AG04450 (cell line): Measurements from ENCODE around the gene ENO4. TPM values are rescaled to one million over a fixed set of nuclear protein-coding genes. Genes with fewer than 3 reads are reported as not detected.

Experiments
- CTCF ChIA-PET: fragments of 300-600, 350-600 bp; formaldehyde crosslinking; extraction: SDS; loops from one replicate; lab custom pipeline; 2022; ENCODE audit warnings: antibody characterized with exemption, inconsistent platforms; lab: Charles Lee
- POLR2A ChIA-PET: fragments of 350-600 bp; formaldehyde crosslinking; extraction: SDS; loops from one replicate; lab custom pipeline; 2021; ENCODE audit warnings: antibody characterized with exemption, inconsistent platforms; lab: Yijun Ruan, JAX
- DNase-seq: peaks from one replicate; pipeline ENCODE4 v3.0.0-alpha.2; 2011; ENCODE audit warnings: low read depth, low spot score
- H3K27ac ChIP-seq: one replicate; pipeline ENCODE4 v1.5.1; 2012; ENCODE audit warnings: low read depth, low read length, control low read depth
- H3K27me3 ChIP-seq: one replicate; pipeline ENCODE4 v1.6.0; 2012; ENCODE audit warnings: low read length; ENCODE audit not compliant: control insufficient read depth, insufficient read depth
- H3K4me3 ChIP-seq: 2 replicates; pipeline ENCODE4 v1.5.1; 2011; ENCODE audit warnings: mild to moderate bottlenecking, low read depth, low read length, control low read depth
- H3K9me3 ChIP-seq: 2 replicates; pipeline ENCODE4 v1.5.1; 2012; ENCODE audit warnings: low read length; ENCODE audit not compliant: control insufficient read depth, insufficient read depth
- CTCF ChIP-seq: IDR thresholded peaks from 2 replicates; pipeline ENCODE4 v1.5.1; 2011; ENCODE audit warnings: low read depth, low read length, control low read depth, inconsistent platforms
- polyA plus RNA-seq: library from polyadenylated mRNA; depleted of rRNA; stranded (reverse); fragments of >200 nt; gene quantifications from 2 replicates; pipeline ENCODE4 v1.2.3, GENCODE V29; 2011

The ENO4 gene
- polyA plus RNA-seq, 1 experiment, result 0.11 TPM

- ChIA-PET CTCF (no interaction called here), POLR2A (no interaction called here)
- no peak for TF ChIP-seq CTCF
- Histone ChIP-seq H3K27ac (no peak overlapping the region), H3K9me3 (no peaks in the 10 kb centered on the region), H3K27me3 (peaks cover 16% of the 10 kb centered on the region), H3K4me3 (no peak overlapping the region)
- DNase-seq, result no peak
These were observed 19.4 kb downstream of the ENO4 start for GRCh38 chr10:116868722-116869121.

GRCh38 chr10:116870949-116871348 is 21.6 kb downstream of the ENO4 start:
- Histone ChIP-seq H3K9me3 (no peaks in the 10 kb centered on the region), H3K27me3 (peaks cover 17% of the 10 kb centered on the region), H3K4me3 (no peak overlapping the region), H3K27ac (no peak overlapping the region)
- no peak for DNase-seq
- ChIA-PET POLR2A (no interaction called here), CTCF (no interaction called here)
- TF ChIP-seq CTCF, result no peak

- Histone ChIP-seq H3K4me3 (no peak overlapping the region), H3K27me3 (peaks cover 18% of the 10 kb centered on the region), H3K27ac (no peak overlapping the region), H3K9me3 (no peaks in the 10 kb centered on the region)
- no peak for TF ChIP-seq CTCF
- ChIA-PET POLR2A (no interaction called here), CTCF (interaction anchor here (1.0 kb wide), 1 partner anchor 30 kb away, joined by 3 read pairs; no protein-coding TSS in a partner anchor)
- no peak for DNase-seq
These were observed 23.8 kb downstream of the ENO4 start for GRCh38 chr10:116873134-116873533.

- no peak for DNase-seq
- no peak for TF ChIP-seq CTCF
- Histone ChIP-seq H3K27me3 (peaks cover 10% of the 10 kb centered on the region), H3K4me3 (no peak overlapping the region), H3K27ac (no peak overlapping the region), H3K9me3 (no peaks in the 10 kb centered on the region)
- ChIA-PET POLR2A (no interaction called here), CTCF (interaction anchor here (0.9 kb wide), 1 partner anchor 87 kb away, joined by 3 read pairs; no protein-coding TSS in a partner anchor)
These were observed 26.6 kb downstream of the ENO4 start for GRCh38 chr10:116875897-116876296.

- no peak for DNase-seq
- CTCF ChIA-PET, result interaction anchor here (0.5 kb wide), 1 partner anchor 21 kb away, joined by 4 read pairs; no protein-coding TSS in a partner anchor
- H3K27me3 ChIP-seq, result peaks cover 5% of the 10 kb centered on the region
- H3K27ac ChIP-seq, result no peak overlapping the region
- POLR2A ChIA-PET, result no interaction called here
- no peak overlapping the region for H3K4me3 ChIP-seq
- H3K9me3 ChIP-seq, result no peaks in the 10 kb centered on the region
- no peak for TF ChIP-seq CTCF
These were observed 28.1 kb downstream of the ENO4 start for GRCh38 chr10:116877391-116877790.
